GM12872 (cell line): Measurements from ENCODE around the gene FAM117A.

ENCODE experiments used
- TF ChIP-seq, protein P1 (sequence below): IDR thresholded peaks from 3 replicates; pipeline ENCODE4 v1.5.1; 2011; ENCODE audit warnings: low read depth, mild to moderate bottlenecking, low read length, moderate library complexity; ENCODE audit not compliant: insufficient read depth

Gene FAM117A

DNA sequence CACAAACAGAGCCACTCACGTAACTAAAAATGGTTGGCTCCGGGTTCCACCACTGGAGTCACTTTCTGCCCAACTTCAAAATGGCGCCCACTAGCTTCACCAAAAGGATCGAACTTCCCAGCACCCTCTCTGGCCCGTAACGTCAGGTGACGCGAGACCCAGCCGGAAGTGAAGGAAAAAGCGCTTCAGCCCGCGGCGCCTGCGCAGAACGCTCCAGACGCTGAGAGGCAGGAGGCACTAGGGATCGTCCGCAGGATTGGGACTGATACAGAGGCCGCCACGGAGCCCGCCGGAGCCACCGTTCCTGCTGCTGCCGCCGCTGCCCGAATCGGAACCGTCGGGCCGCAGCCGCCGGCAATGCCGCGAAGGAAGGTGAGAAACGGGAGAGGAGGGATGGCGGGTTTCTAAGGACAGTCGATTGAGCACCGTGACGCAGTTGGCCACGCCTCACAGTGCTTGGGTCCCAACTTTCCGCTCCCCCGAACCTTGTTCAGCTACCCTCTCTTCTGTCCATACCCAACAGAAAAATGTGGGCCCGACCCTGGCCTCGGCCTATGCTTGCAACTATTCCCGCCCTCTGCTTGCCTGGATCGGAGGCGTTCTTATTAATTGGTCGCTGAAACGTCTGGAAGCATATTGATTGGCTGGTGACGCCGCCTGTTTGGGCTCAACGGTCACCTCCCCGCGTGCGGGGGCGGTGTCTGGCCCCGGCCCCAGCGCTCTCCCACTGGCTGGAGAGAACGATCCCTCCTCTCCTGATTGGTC lies 24.7 kb upstream of the FAM117A start, which contains the start of gene KAT7:
TSS of gene KAT7 (plus strand) at position 204 of the 765 bp plus-strand sequence. CDS start at position 358, 154 bp downstream.
- TF ChIP-seq, protein P1, sequence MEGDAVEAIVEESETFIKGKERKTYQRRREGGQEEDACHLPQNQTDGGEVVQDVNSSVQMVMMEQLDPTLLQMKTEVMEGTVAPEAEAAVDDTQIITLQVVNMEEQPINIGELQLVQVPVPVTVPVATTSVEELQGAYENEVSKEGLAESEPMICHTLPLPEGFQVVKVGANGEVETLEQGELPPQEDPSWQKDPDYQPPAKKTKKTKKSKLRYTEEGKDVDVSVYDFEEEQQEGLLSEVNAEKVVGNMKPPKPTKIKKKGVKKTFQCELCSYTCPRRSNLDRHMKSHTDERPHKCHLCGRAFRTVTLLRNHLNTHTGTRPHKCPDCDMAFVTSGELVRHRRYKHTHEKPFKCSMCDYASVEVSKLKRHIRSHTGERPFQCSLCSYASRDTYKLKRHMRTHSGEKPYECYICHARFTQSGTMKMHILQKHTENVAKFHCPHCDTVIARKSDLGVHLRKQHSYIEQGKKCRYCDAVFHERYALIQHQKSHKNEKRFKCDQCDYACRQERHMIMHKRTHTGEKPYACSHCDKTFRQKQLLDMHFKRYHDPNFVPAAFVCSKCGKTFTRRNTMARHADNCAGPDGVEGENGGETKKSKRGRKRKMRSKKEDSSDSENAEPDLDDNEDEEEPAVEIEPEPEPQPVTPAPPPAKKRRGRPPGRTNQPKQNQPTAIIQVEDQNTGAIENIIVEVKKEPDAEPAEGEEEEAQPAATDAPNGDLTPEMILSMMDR: no peak

DNA sequence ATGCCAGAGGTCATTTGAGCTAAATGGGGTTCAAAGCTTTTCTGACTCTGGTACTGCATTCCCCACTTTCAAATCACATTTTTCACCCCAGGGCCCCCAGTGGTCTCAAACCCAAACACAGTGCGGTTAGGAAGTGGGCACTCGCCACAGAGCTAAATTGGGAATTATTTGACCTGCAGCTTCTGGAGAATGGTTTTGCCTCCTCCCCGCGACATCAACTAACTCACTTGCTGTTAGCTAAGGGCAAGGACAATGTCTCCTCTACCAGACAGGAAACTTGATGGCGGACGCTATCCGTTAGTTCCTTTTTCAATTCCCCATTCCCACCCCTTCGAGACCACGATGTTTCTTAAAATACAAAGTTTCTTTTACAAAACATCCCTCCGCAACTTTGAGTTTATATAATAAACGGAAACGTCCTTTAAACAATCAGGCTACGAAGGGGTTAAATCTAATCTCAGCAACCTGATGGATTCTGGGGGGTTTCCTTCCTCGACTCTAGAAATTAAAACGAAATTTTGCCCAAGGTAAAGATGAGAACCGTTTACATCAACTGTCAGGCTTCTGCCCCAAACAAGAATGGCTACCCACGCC lies 24.1 kb upstream of the FAM117A start:
- TF ChIP-seq, protein P1: no peak

DNA sequence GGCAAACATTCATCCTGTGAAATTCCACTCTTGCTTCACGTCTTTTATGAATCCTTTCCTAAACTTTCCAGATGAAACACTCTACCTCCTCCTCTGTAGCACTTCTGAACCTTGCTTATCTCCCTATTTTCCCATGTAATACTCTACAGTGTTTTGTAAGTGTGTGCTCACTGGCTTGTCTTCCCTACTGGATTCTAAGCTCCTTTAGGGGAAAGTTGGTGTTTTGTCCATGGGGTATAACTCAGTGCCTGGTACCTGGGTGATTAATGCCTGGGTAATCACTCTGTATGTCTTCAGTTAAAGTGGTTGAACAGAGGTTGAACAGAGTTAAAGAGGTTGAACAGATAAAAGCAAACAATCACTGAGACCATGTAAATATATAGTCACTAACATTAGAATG lies 20.7 kb upstream of the FAM117A start:
- TF ChIP-seq, protein P1: no peak

DNA sequence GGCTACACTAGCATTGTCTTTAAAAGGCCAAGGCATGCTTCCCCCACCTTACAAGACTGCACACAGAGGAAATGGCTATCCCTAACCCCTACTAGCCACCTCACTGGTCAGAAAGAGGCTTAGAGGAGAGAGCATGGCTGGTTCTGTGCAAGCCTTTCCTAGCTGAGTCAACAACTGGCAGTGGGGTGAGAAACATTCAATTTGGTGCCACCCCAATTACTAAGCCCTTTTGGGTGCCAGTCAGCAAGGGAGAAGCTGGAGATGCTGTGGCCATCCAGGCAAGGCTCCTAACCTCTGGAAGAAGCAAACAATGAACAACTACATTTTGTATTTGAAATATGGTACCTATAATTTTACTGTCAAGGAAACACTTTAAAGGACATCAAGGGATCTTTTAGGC lies 19.9 kb upstream of the FAM117A start:
- TF ChIP-seq, protein P1: no peak

DNA sequence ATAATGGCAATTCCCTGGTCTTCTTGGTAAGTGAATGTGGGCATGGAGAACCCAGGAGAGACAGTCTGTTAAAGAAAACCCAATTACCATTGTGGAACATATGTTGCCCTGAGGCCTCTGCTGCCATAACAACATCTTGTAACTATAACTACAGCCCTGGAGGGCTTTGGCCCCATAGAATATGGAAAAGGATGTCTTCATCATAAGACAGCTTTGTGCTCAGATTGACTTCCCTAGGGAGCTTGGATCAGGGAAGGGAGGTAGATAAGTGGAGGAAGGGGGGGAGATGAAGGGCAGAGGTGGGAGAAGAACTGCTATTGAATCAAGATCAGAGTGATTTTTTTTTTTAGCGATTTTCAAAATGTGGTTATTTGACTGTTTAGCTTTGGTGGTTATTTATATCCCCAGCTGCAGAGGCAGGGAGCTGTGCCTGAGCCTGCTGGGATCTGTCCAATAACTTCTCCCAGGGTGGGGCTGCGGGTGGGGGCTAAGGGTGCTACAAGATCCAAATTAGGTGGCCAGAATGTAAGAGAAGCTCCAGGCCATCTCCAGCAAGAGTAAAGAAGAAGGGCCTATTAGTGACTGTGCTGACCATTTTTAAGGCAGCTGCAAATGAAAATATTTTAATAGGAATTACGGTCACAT lies 19.3 kb upstream of the FAM117A start:
- TF ChIP-seq, protein P1: no peak

DNA sequence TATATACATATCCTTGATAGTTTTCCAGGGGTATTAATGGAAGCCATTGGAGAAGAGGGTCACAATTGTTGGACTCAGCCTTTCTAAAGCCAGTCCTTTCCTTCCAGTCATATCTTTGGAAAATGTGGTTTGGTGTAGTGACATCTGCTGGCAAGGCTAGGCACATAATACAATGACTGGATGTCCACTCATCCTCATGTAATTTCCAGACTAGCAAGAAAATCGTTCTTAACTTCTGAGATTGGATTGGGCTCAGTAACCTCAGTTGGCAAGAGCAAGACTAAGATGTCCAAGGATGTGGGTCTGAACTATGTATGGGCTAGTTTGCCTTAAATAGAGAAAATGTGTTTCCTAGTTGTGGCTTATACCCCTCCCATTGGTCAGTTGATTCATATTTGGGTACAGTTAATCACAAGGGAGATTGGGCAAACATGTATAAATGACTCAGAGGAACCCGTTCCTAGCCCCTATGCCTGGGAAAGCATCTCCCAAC lies 15.9 kb upstream of the FAM117A start:
- TF ChIP-seq, protein P1: peak; percentile 59

DNA sequence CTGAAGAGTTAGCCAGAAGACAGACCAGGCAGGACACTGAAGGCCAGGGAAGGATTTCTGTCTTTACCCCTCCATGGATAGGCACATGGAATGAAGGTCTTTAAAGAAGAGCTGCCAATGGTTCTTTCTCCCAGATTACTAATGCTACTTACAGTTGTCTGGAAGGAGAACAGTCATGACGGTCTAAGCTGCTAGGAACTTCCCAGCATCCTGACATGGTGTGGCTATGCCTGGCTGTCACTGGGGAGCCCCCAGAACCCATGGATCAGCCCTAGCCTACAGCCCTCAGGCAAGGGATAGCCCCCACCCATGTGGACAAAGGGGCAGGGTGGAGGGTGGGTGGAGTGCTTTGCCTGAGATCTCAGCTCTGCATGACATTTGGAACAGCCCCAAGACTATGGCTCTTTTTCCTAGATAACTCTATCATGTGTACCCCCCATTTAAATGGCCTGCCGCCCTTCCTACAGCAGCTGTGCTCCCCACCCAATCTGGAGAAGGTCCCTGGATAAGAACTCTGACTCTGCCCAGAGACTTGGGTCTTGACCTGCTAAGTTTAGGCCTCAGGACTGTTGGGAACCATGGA lies 15.3 kb upstream of the FAM117A start:
- TF ChIP-seq, protein P1: no peak
